Measurements from ENCODE around the gene TMPRSS9. TPM values are rescaled to one million over a fixed set of nuclear protein-coding genes. Genes with fewer than 3 reads are reported as not detected.

Gene TMPRSS9
- total RNA-seq, 1 donor from 2014 or later: not detected

DNA sequence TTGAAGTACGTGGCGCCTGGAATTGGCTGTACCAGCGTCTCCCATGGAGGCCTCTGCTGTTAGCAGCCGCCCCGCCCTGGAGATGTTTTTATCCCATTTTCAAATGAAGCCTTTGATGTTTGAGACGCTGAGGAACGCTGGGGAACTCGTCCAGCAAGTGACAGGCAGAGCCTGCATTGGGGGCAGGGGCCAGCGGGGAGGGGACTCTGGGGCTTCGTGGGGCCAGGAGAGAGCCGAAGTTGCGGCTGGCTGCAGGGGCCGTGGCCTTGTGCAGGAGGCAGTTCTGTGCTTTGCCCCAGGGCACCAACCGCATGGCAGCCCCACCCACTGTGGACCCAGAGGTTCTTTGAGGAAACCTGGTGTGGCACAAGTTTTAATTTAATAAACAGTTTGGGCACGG is 18.1 kb upstream of the TMPRSS9 start:
- Histone ChIP-seq H3K27ac (no peak overlapping the region), H3K36me3 (peaks cover 0 to 24% of the 10 kb centered on the region in 2 donors), H3K9me3 (no peaks in the 10 kb centered on the region), H3K4me3 (no peak overlapping the region), H3K4me1 (no peaks in the 10 kb centered on the region), H3K27me3 (no peaks in the 10 kb centered on the region)
- DNase-seq (ENCODE audit: extremely low spot score in 2 of 2): no peak
- TF ChIP-seq POLR2A (IDR thresholded peaks at IDR 0.05) (no peak), POLR2AphosphoS5 (IDR thresholded peaks at IDR 0.05; ENCODE audit: insufficient read depth in 1 of 2, low read depth in 1 of 2) (no peak)
- TF ChIP-seq, protein P1, sequence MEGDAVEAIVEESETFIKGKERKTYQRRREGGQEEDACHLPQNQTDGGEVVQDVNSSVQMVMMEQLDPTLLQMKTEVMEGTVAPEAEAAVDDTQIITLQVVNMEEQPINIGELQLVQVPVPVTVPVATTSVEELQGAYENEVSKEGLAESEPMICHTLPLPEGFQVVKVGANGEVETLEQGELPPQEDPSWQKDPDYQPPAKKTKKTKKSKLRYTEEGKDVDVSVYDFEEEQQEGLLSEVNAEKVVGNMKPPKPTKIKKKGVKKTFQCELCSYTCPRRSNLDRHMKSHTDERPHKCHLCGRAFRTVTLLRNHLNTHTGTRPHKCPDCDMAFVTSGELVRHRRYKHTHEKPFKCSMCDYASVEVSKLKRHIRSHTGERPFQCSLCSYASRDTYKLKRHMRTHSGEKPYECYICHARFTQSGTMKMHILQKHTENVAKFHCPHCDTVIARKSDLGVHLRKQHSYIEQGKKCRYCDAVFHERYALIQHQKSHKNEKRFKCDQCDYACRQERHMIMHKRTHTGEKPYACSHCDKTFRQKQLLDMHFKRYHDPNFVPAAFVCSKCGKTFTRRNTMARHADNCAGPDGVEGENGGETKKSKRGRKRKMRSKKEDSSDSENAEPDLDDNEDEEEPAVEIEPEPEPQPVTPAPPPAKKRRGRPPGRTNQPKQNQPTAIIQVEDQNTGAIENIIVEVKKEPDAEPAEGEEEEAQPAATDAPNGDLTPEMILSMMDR (IDR thresholded peaks at IDR 0.05): no peak
- intact Hi-C loops (cut with DNase I): no loop called here

- no peaks in the 10 kb centered on the region for H3K4me1 ChIP-seq
- H3K27me3 ChIP-seq: no peaks in the 10 kb centered on the region
- no peak for DNase-seq (ENCODE audit: extremely low spot score in 2 of 2)
- no peak overlapping the region for H3K4me3 ChIP-seq
- H3K27ac ChIP-seq: no peak overlapping the region
- peaks cover 0 to 24% of the 10 kb centered on the region in 2 donors for H3K36me3 ChIP-seq
- no peak for TF ChIP-seq POLR2A (IDR thresholded peaks at IDR 0.05)
- TF ChIP-seq, protein P1 (IDR thresholded peaks at IDR 0.05): no peak
- no peak for TF ChIP-seq POLR2AphosphoS5 (IDR thresholded peaks at IDR 0.05; ENCODE audit: insufficient read depth in 1 of 2, low read depth in 1 of 2)
- intact Hi-C loops (cut with DNase I): no loop called here
- no peaks in the 10 kb centered on the region for H3K9me3 ChIP-seq
Observed at GRCh38 chr19:2342656-2343288, 17.3 kb upstream of the TMPRSS9 start.

DNA sequence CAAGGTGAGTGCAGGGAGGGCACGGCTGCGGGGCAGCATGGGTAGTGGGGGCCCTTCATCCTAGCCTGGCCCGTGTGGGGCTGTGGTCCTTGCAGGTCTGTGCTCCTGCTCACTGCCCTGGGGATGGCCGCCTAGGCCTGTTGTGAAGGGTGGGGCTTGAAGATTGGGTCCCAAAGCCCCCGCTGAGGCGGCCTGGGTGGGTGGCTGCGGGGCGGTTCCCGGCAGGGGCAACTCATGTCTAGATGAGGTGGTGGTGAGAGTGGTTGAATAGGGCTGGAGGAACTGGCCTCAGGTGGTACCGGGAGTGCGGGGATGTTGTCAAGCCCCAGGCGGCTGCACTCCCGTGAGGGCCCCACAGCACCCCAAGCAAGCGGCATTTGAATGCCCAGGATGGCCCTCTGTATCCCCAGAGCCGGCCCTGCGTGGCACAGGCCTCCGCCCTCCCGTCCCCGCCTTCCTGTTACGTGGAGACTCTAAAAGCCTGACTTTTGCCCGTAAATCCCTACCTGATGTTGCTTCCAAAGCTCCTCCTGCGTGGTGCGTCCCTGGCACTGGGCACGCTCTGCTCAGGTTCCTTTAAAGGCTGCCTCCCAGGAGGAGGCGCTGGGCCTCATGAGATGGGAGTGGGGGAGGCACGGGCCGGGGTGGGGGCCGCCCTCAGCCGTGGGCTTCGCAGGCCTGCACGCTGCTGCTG is 16.6 kb upstream of the TMPRSS9 start:
- TF ChIP-seq POLR2A (IDR thresholded peaks at IDR 0.05) (no peak), POLR2AphosphoS5 (IDR thresholded peaks at IDR 0.05; ENCODE audit: insufficient read depth in 1 of 2, low read depth in 1 of 2) (no peak)
- TF ChIP-seq, protein P1 (IDR thresholded peaks at IDR 0.05): no peak
- Histone ChIP-seq H3K27me3 (no peaks in the 10 kb centered on the region), H3K27ac (no peak overlapping the region), H3K9me3 (no peaks in the 10 kb centered on the region), H3K36me3 (peaks cover 0 to 25% of the 10 kb centered on the region in 2 donors), H3K4me3 (no peak overlapping the region), H3K4me1 (no peaks in the 10 kb centered on the region)
- DNase-seq (ENCODE audit: extremely low spot score in 2 of 2): no peak
- intact Hi-C loops (cut with DNase I): no loop called here

- DNase-seq (ENCODE audit: extremely low spot score in 2 of 2): no peak
- Histone ChIP-seq H3K4me1 (no peaks in the 10 kb centered on the region), H3K4me3 (no peak overlapping the region), H3K36me3 (peaks cover 0 to 30% of the 10 kb centered on the region in 2 donors), H3K27me3 (no peaks in the 10 kb centered on the region), H3K27ac (no peak overlapping the region), H3K9me3 (no peaks in the 10 kb centered on the region)
- no peak for TF ChIP-seq POLR2A (IDR thresholded peaks at IDR 0.05)
- TF ChIP-seq, protein P1 (IDR thresholded peaks at IDR 0.05): no peak
- no peak for TF ChIP-seq POLR2AphosphoS5 (IDR thresholded peaks at IDR 0.05; ENCODE audit: insufficient read depth in 1 of 2, low read depth in 1 of 2)
- intact Hi-C loops (cut with DNase I): no loop called here
Observed at GRCh38 chr19:2344381-2344870, 15.6 kb upstream of the TMPRSS9 start.

DNA sequence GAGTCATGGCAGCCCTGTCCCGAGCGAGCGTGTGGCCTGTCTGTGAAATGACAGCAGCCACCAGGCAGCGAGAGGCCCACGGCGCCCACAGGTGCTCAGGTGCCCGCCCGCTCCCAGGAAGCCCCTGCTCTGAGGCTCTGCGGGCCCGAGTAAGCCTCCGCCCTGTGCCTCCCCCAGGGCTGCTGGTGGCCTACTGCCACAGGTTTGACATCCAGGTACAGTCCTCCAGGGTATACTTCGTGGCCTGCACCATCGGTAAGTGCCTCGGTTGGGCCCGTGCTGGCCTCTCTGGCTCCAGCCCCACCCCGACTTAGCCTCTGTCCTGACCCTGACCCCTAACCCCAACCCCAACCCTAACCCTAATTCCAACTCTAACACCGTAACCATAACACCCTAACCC is 15.0 kb upstream of the TMPRSS9 start:
- Histone ChIP-seq H3K4me1 (no peaks in the 10 kb centered on the region), H3K36me3 (peaks cover 0 to 26% of the 10 kb centered on the region in 2 donors), H3K9me3 (no peaks in the 10 kb centered on the region), H3K4me3 (no peak overlapping the region), H3K27ac (no peak overlapping the region), H3K27me3 (no peaks in the 10 kb centered on the region)
- intact Hi-C loops (cut with DNase I): no loop called here
- DNase-seq (ENCODE audit: extremely low spot score in 2 of 2): no peak
- TF ChIP-seq, protein P1 (IDR thresholded peaks at IDR 0.05): no peak
- TF ChIP-seq POLR2AphosphoS5 (IDR thresholded peaks at IDR 0.05; ENCODE audit: insufficient read depth in 1 of 2, low read depth in 1 of 2) (no peak), POLR2A (IDR thresholded peaks at IDR 0.05) (no peak)
